ENCODE results near the gene HERPUD2.

Gene HERPUD2

DNA sequence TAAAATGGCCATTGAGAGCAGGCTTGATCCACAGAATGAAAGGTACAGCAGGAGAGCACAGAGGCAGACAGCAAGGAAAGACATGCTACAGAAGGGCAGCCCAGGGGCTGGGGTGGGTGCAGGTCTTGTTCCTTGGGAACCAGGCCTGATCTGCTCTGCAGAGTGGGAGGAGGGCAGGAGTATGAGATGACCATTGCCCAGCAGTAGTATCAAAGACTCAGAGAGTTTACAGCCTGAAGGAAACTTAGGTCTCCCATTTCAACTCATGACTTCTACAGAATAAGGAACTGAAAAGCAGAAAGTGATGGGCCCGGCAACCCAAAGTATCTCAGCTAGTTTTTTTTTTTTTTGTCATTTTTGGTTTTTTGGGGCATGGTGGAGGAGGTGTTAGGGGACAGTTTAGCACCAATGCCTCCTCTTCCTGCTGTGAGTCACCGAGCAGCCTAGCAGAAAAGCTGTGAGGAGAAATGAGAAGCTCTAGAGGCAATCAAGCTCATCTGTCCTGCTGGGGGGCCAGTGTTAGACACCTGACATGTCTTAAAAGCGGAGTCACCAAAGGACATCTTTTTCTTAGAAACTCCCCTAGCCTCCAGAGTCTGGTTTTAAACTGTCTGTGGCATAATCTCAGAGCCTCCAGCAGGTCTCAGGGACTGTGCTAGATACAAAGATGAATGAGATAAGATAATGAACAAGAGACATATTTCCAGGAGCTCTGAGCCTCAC is 34.3 kb upstream of the HERPUD2 start:
- H3K27me3 ChIP-seq (ENCODE audit: control insufficient read depth, low read length) = no peaks in the 10 kb centered on the region
- no peaks in the 10 kb centered on the region for H3K9me3 ChIP-seq (ENCODE audit: control insufficient read depth, insufficient read depth, low read length)
- TF ChIP-seq EZH2phosphoT487 (IDR thresholded peaks at IDR 0.05; ENCODE audit: borderline replicate concordance, low read length) = no peak
- TF ChIP-seq, protein P1, sequence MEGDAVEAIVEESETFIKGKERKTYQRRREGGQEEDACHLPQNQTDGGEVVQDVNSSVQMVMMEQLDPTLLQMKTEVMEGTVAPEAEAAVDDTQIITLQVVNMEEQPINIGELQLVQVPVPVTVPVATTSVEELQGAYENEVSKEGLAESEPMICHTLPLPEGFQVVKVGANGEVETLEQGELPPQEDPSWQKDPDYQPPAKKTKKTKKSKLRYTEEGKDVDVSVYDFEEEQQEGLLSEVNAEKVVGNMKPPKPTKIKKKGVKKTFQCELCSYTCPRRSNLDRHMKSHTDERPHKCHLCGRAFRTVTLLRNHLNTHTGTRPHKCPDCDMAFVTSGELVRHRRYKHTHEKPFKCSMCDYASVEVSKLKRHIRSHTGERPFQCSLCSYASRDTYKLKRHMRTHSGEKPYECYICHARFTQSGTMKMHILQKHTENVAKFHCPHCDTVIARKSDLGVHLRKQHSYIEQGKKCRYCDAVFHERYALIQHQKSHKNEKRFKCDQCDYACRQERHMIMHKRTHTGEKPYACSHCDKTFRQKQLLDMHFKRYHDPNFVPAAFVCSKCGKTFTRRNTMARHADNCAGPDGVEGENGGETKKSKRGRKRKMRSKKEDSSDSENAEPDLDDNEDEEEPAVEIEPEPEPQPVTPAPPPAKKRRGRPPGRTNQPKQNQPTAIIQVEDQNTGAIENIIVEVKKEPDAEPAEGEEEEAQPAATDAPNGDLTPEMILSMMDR (IDR thresholded peaks at IDR 0.05; ENCODE audit: low read depth, low read length, poor library complexity, severe bottlenecking) = no peak
- peak overlapping the region; percentile 84 for H3K4me2 ChIP-seq (ENCODE audit: low read length)
- no peaks in the 10 kb centered on the region for H3K9me2 ChIP-seq (replicated peaks; ENCODE audit: control insufficient read depth, low read length)
- H3K4me3 ChIP-seq (ENCODE audit: low read length) = peak overlapping the region; percentile 64
- peaks cover 85% of the 10 kb centered on the region for H3K4me1 ChIP-seq (ENCODE audit: control insufficient read depth, low read length)
- H3K27ac ChIP-seq (ENCODE audit: low read depth, low read length) = peak overlapping the region; percentile 93
- no peaks in the 10 kb centered on the region for H4K20me1 ChIP-seq (ENCODE audit: control insufficient read depth, insufficient read depth, low read depth, low read length)
- peaks cover 3% of the 10 kb centered on the region; the same call in 1 of the 2 replicates for H3K36me3 ChIP-seq (ENCODE audit: control insufficient read depth, low read length)
- H3F3A ChIP-seq (ENCODE audit: control insufficient read depth, insufficient read depth) = peaks cover 41% of the 10 kb centered on the region
- no peaks in the 10 kb centered on the region for H3K79me2 ChIP-seq (ENCODE audit: control insufficient read depth, low read length)

DNA sequence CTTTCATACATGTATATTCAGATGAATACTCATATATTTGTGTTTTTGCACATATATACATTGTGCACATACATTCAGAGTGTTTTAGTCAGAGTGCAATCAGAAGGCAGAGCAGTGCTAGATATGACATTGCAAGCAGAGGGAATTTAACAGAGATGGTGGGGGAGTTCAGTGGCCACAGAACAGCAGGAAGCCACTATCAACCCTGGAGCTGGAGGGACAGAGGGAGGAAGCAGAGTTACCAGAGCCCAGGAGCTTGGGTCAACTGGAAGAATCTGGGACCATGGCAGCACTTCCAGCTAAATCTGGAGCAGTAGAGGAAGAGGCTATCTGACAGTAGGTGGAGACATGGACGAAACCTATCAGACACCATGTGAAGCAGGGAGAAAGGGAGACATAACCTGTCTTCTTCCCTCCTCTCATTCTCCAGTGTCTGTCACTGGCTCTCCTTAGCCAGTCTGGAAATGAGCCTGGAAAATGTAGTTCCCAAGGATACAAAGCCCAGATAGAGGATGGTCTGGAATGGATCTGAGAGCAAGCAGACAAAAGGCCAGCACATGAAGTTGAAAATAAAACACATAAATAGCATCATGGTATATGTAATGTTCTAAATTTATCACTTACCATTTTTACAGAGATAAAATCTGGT is 33.6 kb upstream of the HERPUD2 start:
- Histone ChIP-seq H3K4me2 (ENCODE audit: low read length) (peak overlapping the region; percentile 84), H4K20me1 (ENCODE audit: control insufficient read depth, insufficient read depth, low read depth, low read length) (no peaks in the 10 kb centered on the region), H3K9me2 (replicated peaks; ENCODE audit: control insufficient read depth, low read length) (no peaks in the 10 kb centered on the region), H3F3A (ENCODE audit: control insufficient read depth, insufficient read depth) (peaks cover 48% of the 10 kb centered on the region), H3K4me1 (ENCODE audit: control insufficient read depth, low read length) (peaks cover 92% of the 10 kb centered on the region), H3K36me3 (ENCODE audit: control insufficient read depth, low read length) (peaks cover 3% of the 10 kb centered on the region; the same call in 1 of the 2 replicates), H3K9me3 (ENCODE audit: control insufficient read depth, insufficient read depth, low read length) (no peaks in the 10 kb centered on the region), H3K4me3 (ENCODE audit: low read length) (peak overlapping the region; percentile 64), H3K27me3 (ENCODE audit: control insufficient read depth, low read length) (no peaks in the 10 kb centered on the region), H3K79me2 (ENCODE audit: control insufficient read depth, low read length) (no peaks in the 10 kb centered on the region), H3K27ac (ENCODE audit: low read depth, low read length) (peak overlapping the region; percentile 93)
- TF ChIP-seq, protein P1 (IDR thresholded peaks at IDR 0.05; ENCODE audit: low read depth, low read length, poor library complexity, severe bottlenecking) = peak; percentile 4
- no peak for TF ChIP-seq EZH2phosphoT487 (IDR thresholded peaks at IDR 0.05; ENCODE audit: borderline replicate concordance, low read length)

DNA sequence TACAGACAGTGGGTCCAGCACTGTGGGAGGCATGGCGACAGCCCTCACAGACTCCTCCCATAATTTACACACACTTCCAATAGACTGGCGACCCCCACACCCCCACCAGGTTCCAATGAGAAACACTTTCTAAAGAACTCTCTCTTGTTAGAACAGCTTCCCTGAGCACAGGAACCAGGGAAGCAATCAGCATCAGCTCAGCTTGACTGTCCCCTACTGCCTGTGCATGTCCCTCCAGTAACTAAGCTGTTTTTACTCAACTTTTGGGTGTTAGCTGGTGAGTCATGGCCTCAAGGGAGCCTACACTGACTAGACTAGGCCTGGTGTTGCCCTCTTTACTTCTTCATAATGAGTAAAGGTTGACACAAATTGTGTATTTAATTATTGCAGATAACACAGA is 32.6 kb upstream of the HERPUD2 start:
- Histone ChIP-seq H3K27me3 (ENCODE audit: control insufficient read depth, low read length) (no peaks in the 10 kb centered on the region), H3K27ac (ENCODE audit: low read depth, low read length) (peak overlapping the region; percentile 93), H3K9me3 (ENCODE audit: control insufficient read depth, insufficient read depth, low read length) (no peaks in the 10 kb centered on the region), H3F3A (ENCODE audit: control insufficient read depth, insufficient read depth) (peaks cover 52% of the 10 kb centered on the region), H3K9me2 (replicated peaks; ENCODE audit: control insufficient read depth, low read length) (no peaks in the 10 kb centered on the region), H3K4me2 (ENCODE audit: low read length) (peak overlapping the region; percentile 84), H3K36me3 (ENCODE audit: control insufficient read depth, low read length) (peaks cover 3% of the 10 kb centered on the region; the same call in 1 of the 2 replicates), H3K79me2 (ENCODE audit: control insufficient read depth, low read length) (no peaks in the 10 kb centered on the region), H3K4me1 (ENCODE audit: control insufficient read depth, low read length) (peaks cover 96% of the 10 kb centered on the region), H4K20me1 (ENCODE audit: control insufficient read depth, insufficient read depth, low read depth, low read length) (no peaks in the 10 kb centered on the region), H3K4me3 (ENCODE audit: low read length) (peak overlapping the region; percentile 13)
- no peak for TF ChIP-seq EZH2phosphoT487 (IDR thresholded peaks at IDR 0.05; ENCODE audit: borderline replicate concordance, low read length)
- TF ChIP-seq, protein P1 (IDR thresholded peaks at IDR 0.05; ENCODE audit: low read depth, low read length, poor library complexity, severe bottlenecking) = no peak
